NCI-H2029 (cell line): ENCODE measurements around the gene XAGE1B.
"Not testable (repeated sequence)": the region's sequence is repeated elsewhere in the genome, so short reads cannot be mapped to it uniquely, and the experiment has no call there.

Experiments used
- DNase-seq: peaks from one replicate; lab custom pipeline; 2025; lab: John Stamatoyannopoulos, UW

Gene XAGE1B, protein sequence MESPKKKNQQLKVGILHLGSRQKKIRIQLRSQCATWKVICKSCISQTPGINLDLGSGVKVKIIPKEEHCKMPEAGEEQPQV

GRCh38 chrX:52516987-52517325, at the start of gene XAGE1B:
TSS of gene XAGE1B (minus strand) at chrX:52517063. CDS start at chrX:52515527, 1,536 bp downstream.
- not testable (repeated sequence) for DNase-seq

DNA sequence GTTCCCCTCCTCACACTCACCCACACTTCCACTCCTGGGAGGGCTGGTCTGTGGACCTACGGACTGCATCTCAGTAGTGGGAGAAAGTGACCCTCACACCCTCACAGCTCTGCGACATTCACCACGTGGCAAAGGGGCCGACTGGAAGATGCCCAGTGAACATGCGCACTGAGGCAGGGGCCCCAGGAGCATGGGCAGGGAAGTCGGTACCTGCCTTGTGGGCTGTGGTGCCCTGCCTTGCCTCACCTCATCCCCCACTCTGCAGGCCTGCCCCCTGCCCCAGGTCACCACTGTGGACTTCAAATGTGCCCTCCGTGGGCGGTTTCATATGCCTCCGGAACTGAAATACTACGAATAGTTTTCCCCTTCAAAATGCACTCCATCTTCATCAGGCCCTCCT, 46.2 kb upstream of the XAGE1B start:
- no peak for DNase-seq

DNA sequence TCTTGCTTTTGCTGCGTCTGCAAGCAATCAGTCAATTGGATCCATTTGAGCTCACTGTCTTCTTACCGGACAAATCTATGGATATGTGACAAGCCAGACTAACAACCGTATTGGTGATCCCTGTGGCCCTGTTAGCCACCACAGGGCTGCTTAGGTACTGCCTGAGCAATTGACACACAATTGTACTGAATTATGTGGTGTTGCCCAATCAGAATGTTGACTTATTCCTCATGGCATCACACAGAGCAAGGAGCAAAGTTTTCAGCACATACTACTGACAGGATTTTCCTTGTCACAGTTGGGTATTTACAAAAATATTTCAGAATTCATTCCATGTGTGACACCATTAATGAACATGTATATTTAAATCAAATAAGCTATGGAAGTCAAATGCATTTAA, 41.3 kb upstream of the XAGE1B start:
- no peak for DNase-seq

GRCh38 chrX:52556741-52557140, 39.9 kb upstream of the XAGE1B start:
- no peak for DNase-seq

- DNase-seq, result no peak
Measured at GRCh38 chrX:52553995-52554642, 37.3 kb upstream of the XAGE1B start.

GRCh38 chrX:52548769-52549168, 31.9 kb upstream of the XAGE1B start:
- DNase-seq, result not testable (repeated sequence)

DNA sequence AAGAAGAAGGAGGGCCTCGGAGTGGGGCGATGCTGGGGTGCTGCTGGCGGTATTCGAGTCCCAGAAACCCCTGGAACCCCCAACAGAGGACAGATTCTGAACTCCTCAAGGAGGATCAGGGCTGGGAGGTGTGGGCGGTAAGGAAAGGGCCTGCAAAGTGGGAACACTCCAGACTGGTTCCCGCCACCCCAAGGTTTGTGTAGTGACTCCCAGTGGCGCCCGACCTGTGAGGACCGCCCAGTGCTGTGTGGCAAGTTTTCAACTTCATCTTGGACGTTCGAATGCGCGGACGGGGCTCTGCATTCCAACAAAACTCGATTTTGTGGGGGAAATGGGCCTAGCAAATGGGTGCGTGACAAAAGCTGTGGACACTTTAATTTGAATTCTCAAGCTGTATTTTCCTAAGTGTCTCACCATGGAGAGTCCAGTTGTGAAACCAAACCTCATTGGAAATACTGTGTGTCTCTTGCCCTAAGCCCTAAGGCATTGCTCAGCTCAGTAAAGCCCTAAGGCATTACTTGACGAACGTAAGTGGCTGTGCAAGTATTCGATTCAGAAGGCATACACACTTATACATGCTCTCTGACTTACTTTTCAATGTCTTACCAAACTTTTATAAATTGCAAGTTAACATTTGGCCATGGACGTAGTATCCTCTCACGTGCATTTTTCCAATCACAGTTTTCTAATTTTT, 27.4 kb upstream of the XAGE1B start:
- no peak for DNase-seq

DNA sequence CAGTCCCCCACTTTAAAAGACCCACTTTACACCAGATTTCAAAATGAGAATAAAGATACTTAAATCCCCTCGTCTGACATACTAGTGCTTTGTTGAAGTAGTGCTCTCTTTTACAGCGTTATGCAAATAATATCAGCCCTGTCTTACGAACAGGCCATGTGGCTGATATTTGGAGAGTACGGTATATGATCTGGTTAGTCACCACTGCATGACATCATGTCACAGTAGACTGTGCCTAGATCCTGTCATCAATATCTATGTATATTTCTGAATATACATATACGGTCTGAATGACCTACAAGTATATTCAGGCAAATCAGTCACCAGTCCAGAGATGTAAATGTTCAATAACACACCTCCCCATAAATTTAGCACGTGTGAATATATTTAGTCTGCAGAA, 25.4 kb upstream of the XAGE1B start:
- no peak for DNase-seq

DNA sequence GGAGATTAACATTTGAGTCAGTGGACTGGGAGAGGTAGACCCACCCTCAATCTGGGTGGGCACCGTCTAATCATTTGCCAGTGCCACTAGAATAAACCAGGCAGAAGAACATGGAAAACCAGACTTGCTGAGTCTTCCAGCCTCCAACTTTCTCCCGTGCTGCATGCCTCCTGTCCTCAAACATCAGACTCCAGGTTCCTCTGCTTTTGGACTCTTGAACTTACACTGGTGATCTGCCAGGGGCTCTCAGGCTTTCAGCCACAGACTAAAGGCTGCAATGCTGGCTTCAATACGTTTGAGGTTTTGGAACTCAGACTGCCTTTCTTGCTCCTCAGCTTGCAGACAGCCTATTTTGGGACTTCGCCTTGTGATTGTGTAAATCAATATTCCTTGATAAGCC, 24.2 kb upstream of the XAGE1B start:
- not testable (repeated sequence) for DNase-seq

DNA sequence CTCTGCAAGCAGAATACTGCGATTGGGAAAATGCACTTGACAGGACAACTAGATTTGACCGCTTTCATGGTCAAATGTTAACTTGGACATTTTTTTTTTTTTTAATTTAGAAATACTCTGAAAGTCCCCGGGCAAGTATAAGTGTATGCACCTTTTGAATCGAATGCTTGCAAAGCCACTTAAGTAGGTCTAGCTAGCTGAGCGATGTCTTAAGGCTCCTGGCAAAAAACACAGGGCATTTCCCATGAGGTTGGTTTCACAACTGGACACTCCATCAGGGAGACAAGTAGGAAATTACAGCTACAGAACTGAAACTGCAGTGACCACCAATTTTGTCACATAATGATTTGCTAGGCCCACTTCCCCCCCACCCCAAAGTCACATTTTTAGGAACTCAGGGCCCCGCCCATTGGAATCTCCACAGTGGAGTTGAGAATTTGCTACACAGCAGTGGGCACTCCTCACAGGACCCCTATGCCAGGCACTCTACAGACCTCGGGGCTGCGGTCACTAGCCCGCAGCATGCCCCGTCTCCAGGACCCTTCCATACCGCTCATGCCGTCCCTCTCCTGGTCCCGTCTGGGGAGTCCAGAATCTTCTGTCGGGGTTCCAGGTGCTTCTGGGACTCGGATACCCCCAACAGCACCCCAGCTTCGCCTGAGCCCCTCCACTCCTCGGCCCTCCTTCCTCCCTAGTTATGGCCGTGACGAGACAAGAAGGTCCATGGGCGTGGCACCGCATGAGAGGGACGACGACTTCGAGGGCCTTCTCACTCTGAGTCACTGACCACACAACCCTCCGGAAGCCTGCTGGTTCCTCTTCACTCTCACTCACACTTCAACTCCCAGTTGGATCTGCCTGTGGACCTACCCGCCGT, 515 bp downstream of the XAGE1B start:
- not testable (repeated sequence) for DNase-seq

GRCh38 chrX:52511126-52511525, 5.7 kb downstream of the XAGE1B start:
- DNase-seq, result not testable (repeated sequence)

DNA sequence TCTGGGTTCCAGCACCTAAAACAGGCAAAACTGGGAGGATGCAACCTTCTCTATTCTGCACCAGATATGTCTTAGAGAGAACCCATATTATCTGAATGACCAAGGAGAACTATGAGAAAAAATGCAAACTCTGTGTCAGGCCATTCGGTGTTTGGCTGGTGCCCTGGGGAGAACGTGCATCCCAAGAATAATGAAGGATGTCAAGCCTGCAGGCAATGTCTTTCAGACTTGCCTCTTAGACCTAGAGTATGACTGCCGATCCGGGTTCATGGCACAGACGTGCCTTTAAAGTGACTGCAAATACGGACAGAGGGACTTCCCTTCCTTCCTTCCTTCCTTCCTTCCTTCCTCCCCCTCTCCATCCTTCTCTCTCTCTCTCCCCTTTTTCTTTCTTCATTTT, 6.9 kb downstream of the XAGE1B start:
- no peak for DNase-seq

DNA sequence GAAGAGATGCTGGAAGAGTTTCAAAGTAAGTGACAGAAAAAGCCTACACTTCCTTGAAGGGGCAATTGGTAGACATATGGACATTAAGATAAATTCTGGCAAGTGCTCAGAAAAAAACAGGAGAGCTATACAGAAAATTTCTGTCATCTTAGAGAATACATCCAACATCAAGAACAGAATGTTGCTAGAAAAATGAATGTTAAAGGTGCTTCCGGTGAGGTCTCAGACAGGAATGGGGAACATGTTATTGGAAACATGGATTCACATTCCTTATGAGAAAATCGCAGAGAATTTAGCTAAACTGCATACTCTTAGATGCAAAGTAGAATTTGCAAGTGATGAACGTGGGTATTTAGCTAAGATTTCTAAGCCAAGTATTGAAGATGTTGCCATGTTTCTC, 9.5 kb downstream of the XAGE1B start:
- no peak for DNase-seq

GRCh38 chrX:52504551-52504950, 12.3 kb downstream of the XAGE1B start:
- DNase-seq, result no peak

- not testable (repeated sequence) for DNase-seq
Measured at GRCh38 chrX:52501362-52501761, 15.5 kb downstream of the XAGE1B start.

- DNase-seq, result not testable (repeated sequence)
Measured at GRCh38 chrX:52496419-52496772, 20.5 kb downstream of the XAGE1B start.

GRCh38 chrX:52495545-52496418, 21.1 kb downstream of the XAGE1B start, which contains the start of gene XAGE1A:
TSS of gene XAGE1A (plus strand) at chrX:52495808. CDS start at chrX:52497362, 1,554 bp downstream.
- not testable (repeated sequence) for DNase-seq

- DNase-seq, result not testable (repeated sequence)
Measured at GRCh38 chrX:52471301-52471700, 45.6 kb downstream of the XAGE1B start.
